ENCODE data around the gene LVRN.

DNA sequence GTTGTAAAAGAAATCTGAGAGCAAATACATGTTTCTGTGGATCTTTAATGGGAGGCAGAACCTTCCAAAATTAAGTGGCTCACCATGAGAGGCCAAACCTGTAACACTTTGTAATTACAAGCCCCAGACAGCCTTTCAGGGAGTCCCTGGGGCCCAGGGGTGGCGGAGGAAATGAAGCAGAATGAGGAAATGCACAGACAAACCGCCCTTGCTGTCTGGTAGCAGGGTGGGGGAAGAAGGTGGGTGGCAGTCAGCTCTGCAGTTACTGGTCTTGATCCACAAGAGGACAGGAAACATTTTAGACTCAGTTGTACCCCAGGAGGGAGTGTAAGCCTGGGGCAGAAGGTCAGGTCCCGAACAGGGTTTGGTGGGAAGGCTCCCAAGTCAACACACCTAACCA lies 76.5 kb downstream of the LVRN start:
- TF ChIP-seq, protein P1, sequence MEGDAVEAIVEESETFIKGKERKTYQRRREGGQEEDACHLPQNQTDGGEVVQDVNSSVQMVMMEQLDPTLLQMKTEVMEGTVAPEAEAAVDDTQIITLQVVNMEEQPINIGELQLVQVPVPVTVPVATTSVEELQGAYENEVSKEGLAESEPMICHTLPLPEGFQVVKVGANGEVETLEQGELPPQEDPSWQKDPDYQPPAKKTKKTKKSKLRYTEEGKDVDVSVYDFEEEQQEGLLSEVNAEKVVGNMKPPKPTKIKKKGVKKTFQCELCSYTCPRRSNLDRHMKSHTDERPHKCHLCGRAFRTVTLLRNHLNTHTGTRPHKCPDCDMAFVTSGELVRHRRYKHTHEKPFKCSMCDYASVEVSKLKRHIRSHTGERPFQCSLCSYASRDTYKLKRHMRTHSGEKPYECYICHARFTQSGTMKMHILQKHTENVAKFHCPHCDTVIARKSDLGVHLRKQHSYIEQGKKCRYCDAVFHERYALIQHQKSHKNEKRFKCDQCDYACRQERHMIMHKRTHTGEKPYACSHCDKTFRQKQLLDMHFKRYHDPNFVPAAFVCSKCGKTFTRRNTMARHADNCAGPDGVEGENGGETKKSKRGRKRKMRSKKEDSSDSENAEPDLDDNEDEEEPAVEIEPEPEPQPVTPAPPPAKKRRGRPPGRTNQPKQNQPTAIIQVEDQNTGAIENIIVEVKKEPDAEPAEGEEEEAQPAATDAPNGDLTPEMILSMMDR (conservative IDR thresholded peaks at IDR 0.05; ENCODE audit: low read depth, low read length) = no peak
- TF ChIP-seq EZH2 (IDR thresholded peaks at IDR 0.05; ENCODE audit: low read length, unreplicated experiment) (no peak), EZH2phosphoT487 (IDR thresholded peaks at IDR 0.05; ENCODE audit: borderline replicate concordance, low read length) (no peak)
